IMR-90 (cell line): ENCODE data around the gene TBCD. TPM values are rescaled to one million over a fixed set of nuclear protein-coding genes. Genes with fewer than 3 reads are reported as not detected.

ENCODE experiments used
- ATAC-seq: fragments of 200-7000 bp; cut with Tn5 transposase; 2 replicates; pipeline ENCODE4 v1.9.1; 2020; ENCODE audit warnings: low read depth, mild to moderate bottlenecking, moderate library complexity
- BruUV-seq: library from RNA; stranded (reverse); fragments of 400-500 nt; replicated peaks from 2 replicates; lab custom pipeline; 2021; lab: Mats Ljungman, UMichigan
- CTCF ChIA-PET: fragments of 300-600 bp; formaldehyde crosslinking; extraction: SDS; loops from one replicate; lab custom pipeline; 2021; ENCODE audit warnings: antibody characterized with exemption; lab: Yijun Ruan, JAX
- POLR2A ChIA-PET: fragments of 300-600 bp; sonication (Branson Sonifier 250); formaldehyde crosslinking; loops from one replicate; lab custom pipeline; 2022; ENCODE audit warnings: antibody characterized with exemption; ENCODE audit not compliant: unreplicated experiment; lab: Charles Lee
- DNase-seq: peaks from one replicate; pipeline ENCODE4 v3.0.0; 2013
- H2AFZ ChIP-seq: replicated peaks from 2 replicates; pipeline ENCODE3; 2013; ENCODE audit warnings: low read length, mild to moderate bottlenecking; ENCODE audit not compliant: poor library complexity
- H2AK5ac ChIP-seq: 2 replicates; pipeline ENCODE4 v1.6.1; 2013; ENCODE audit warnings: low read depth, low read length, inconsistent platforms
- H2AK9ac ChIP-seq: replicated peaks from 2 replicates; pipeline ENCODE3; 2013; ENCODE audit warnings: mild to moderate bottlenecking, low read depth, low read length, moderate library complexity; ENCODE audit not compliant: poor library complexity
- H2BK120ac ChIP-seq: 2 replicates; pipeline ENCODE4 v1.6.1; 2013; ENCODE audit warnings: low read depth, low read length, inconsistent platforms
- H2BK15ac ChIP-seq: 3 replicates; pipeline ENCODE4 v1.6.1; 2013; ENCODE audit warnings: low read depth, low read length, inconsistent platforms
- H2BK20ac ChIP-seq: 2 replicates; pipeline ENCODE4 v1.6.1; 2013; ENCODE audit warnings: low read depth, mild to moderate bottlenecking, inconsistent platforms, low read length, moderate library complexity
- H2BK5ac ChIP-seq: 2 replicates; pipeline ENCODE4 v1.6.1; 2013; ENCODE audit warnings: mild to moderate bottlenecking, low read depth, low read length, inconsistent platforms; ENCODE audit not compliant: poor library complexity, severe bottlenecking
- H3K14ac ChIP-seq: replicated peaks from 2 replicates; pipeline ENCODE4 v1.6.1; 2013; ENCODE audit warnings: low read depth, low read length, inconsistent platforms
- H3K18ac ChIP-seq: 2 replicates; pipeline ENCODE4 v1.6.1; 2013; ENCODE audit warnings: low read depth, low read length, control low read depth
- H3K23ac ChIP-seq: 2 replicates; pipeline ENCODE4 v1.6.1; 2013; ENCODE audit warnings: low read depth, low read length, inconsistent platforms
- H3K27ac ChIP-seq: 2 replicates; pipeline ENCODE4 v1.5.1; 2013; ENCODE audit warnings: mild to moderate bottlenecking, control low read depth, low read length; ENCODE audit not compliant: insufficient read depth
- H3K27me3 ChIP-seq: 2 replicates; pipeline ENCODE4 v1.6.1; 2013; ENCODE audit warnings: low read length; ENCODE audit not compliant: control insufficient read depth, insufficient read depth
- H3K36me3 ChIP-seq: 2 replicates; pipeline ENCODE4 v1.6.1; 2013; ENCODE audit warnings: low read length, mixed read lengths; ENCODE audit not compliant: control insufficient read depth, insufficient read depth
- H3K4ac ChIP-seq: 2 replicates; pipeline ENCODE4 v1.6.1; 2013; ENCODE audit warnings: low read depth, low read length, inconsistent platforms
- H3K4me1 ChIP-seq: 2 replicates; pipeline ENCODE4 v1.6.1; 2013; ENCODE audit warnings: low read length, mixed read lengths; ENCODE audit not compliant: control insufficient read depth, insufficient read depth
- H3K4me2 ChIP-seq: 2 replicates; pipeline ENCODE4 v1.6.1; 2013; ENCODE audit warnings: low read depth, mild to moderate bottlenecking, control low read depth, low read length, moderate library complexity
- H3K4me3 ChIP-seq: 2 replicates; pipeline ENCODE4 v1.5.1; 2013; ENCODE audit warnings: low read depth, mild to moderate bottlenecking, control low read depth, low read length, moderate library complexity; ENCODE audit not compliant: insufficient read depth
- H3K56ac ChIP-seq: 2 replicates; pipeline ENCODE4 v1.6.1; 2013; ENCODE audit warnings: low read length, inconsistent platforms; ENCODE audit not compliant: insufficient read depth; ENCODE audit errors: extremely low read depth
- H3K79me1 ChIP-seq, 2 experiments: 2 replicates each; pipeline ENCODE4 v1.6.1; 2013; ENCODE audit warnings: low read length in 2 of 2, inconsistent platforms in 1 of 2, low read depth in 1 of 2
- H3K9ac ChIP-seq: 2 replicates; pipeline ENCODE4 v1.6.1; 2013; ENCODE audit warnings: low read depth, low read length, control low read depth
- H3K9me1 ChIP-seq: 2 replicates; pipeline ENCODE4 v1.6.1; 2013; ENCODE audit warnings: low read length, inconsistent platforms; ENCODE audit not compliant: insufficient read depth
- H3K9me3 ChIP-seq: 2 replicates; pipeline ENCODE4 v1.6.1; 2013; ENCODE audit warnings: low read length; ENCODE audit not compliant: control insufficient read depth, insufficient read depth
- H4K20me1 ChIP-seq: 2 replicates; pipeline ENCODE4 v1.6.1; 2013; ENCODE audit warnings: low read length, inconsistent platforms; ENCODE audit not compliant: insufficient read depth
- H4K5ac ChIP-seq: 2 replicates; pipeline ENCODE4 v1.6.1; 2013; ENCODE audit warnings: mild to moderate bottlenecking, low read depth, low read length, control low read depth
- H4K8ac ChIP-seq, 2 experiments: 2 replicates each; pipeline ENCODE4 v1.6.1; 2013; ENCODE audit warnings: low read depth in 2 of 2, low read length in 2 of 2, control low read depth in 1 of 2, inconsistent platforms in 1 of 2
- H4K91ac ChIP-seq: 2 replicates; pipeline ENCODE4 v1.6.1; 2013; ENCODE audit warnings: low read depth, low read length, inconsistent platforms; ENCODE audit not compliant: insufficient read depth
- CEBPB ChIP-seq: IDR thresholded peaks from 2 replicates; pipeline ENCODE4 v1.6.1; 2012; ENCODE audit warnings: low read depth, low read length, improper control_type of control experiment
- CHD1 ChIP-seq: IDR thresholded peaks from 2 replicates; pipeline ENCODE4 v1.6.1; 2012; ENCODE audit warnings: low read depth, low read length, improper control_type of control experiment
- MAFK ChIP-seq: IDR thresholded peaks from 2 replicates; pipeline ENCODE4 v1.6.1; 2012; ENCODE audit warnings: low read depth, low read length, improper control_type of control experiment
- MAZ ChIP-seq: IDR thresholded peaks from 2 replicates; pipeline ENCODE4 v1.6.1; 2012; ENCODE audit warnings: low read depth, mild to moderate bottlenecking, low read length, improper control_type of control experiment, moderate library complexity, borderline replicate concordance
- POLR2A ChIP-seq: IDR thresholded peaks from 2 replicates; pipeline ENCODE4 v1.6.1; 2012; ENCODE audit warnings: mild to moderate bottlenecking, low read depth, low read length
- RAD21 ChIP-seq: IDR thresholded peaks from 2 replicates; pipeline ENCODE4 v1.6.1; 2012; ENCODE audit warnings: low read length, improper control_type of control experiment
- RCOR1 ChIP-seq: IDR thresholded peaks from 2 replicates; pipeline ENCODE4 v1.6.1; 2012; ENCODE audit warnings: mild to moderate bottlenecking, low read length, improper control_type of control experiment; ENCODE audit not compliant: insufficient replicate concordance
- RFX5 ChIP-seq: IDR thresholded peaks from 2 replicates; pipeline ENCODE4 v1.8.0; 2012; ENCODE audit warnings: low read depth, mild to moderate bottlenecking, low read length, moderate library complexity
- WGBS, 2 experiments: methylation state at CpG; one replicate each; pipeline versions ENCODE4 v1.1.5 to v1.1.7; 2013; ENCODE audit warnings: missing lambda C conversion rate in 2 of 2; ENCODE audit not compliant: insufficient read length in 1 of 2; ENCODE audit errors: extremely low coverage in 2 of 2; 5-methylcytosine and 5-hydroxymethylcytosine counted together
- dilution Hi-C: fragments of 300-500 bp; cut with HindIII; formaldehyde crosslinking; loops from one replicate; pipeline ENCODE4 v1.14.3; 2018; ENCODE audit warnings: low sequenced_read_pairs; ENCODE audit not compliant: unreplicated experiment
- in situ Hi-C: fragments of 300-500 bp; cut with MboI; formaldehyde crosslinking; loops from 3 replicates; pipeline ENCODE4 v1.14.3; 2019; ENCODE audit warnings: low sequenced_read_pairs, inconsistent platforms, mixed read lengths
- intact Hi-C: fragments of 100-400 bp; cut with micrococcal nuclease; formaldehyde crosslinking; loops from 2 replicates; pipeline ENCODE4 v1.10.0; 2022
- polyA plus RNA-seq, 3 experiments: library from polyadenylated mRNA; depleted of rRNA; stranded (reverse); fragments of >200 nt; gene quantifications; 2 replicates each; pipeline ENCODE4 v1.2.3, GENCODE V29; 2012; ENCODE audit warnings: low replicate concordance in 1 of 3
- total RNA-seq: library from RNA; depleted of rRNA; stranded (reverse); fragments of >200 nt; gene quantifications from 2 replicates; pipeline ENCODE4 v1.2.3, GENCODE V29; 2012
- TF ChIP-seq, protein P1 (sequence below): conservative IDR thresholded peaks from 2 replicates; pipeline ENCODE4 v1.5.1; 2012; ENCODE audit warnings: mild to moderate bottlenecking, low read depth, low read length, improper control_type of control experiment
- TF ChIP-seq, protein P2 (sequence below): fragments of 150-350 bp; IDR thresholded peaks from 2 replicates; pipeline ENCODE4 v1.6.1; 2017; ENCODE audit warnings: mild to moderate bottlenecking, antibody characterized with exemption, low read length, low read depth

TBCD gene
- total and polyA plus RNA-seq, 2 of the 4 experiments (the other 2 are of a cell fraction): 21.9 to 54.5 TPM

DNA sequence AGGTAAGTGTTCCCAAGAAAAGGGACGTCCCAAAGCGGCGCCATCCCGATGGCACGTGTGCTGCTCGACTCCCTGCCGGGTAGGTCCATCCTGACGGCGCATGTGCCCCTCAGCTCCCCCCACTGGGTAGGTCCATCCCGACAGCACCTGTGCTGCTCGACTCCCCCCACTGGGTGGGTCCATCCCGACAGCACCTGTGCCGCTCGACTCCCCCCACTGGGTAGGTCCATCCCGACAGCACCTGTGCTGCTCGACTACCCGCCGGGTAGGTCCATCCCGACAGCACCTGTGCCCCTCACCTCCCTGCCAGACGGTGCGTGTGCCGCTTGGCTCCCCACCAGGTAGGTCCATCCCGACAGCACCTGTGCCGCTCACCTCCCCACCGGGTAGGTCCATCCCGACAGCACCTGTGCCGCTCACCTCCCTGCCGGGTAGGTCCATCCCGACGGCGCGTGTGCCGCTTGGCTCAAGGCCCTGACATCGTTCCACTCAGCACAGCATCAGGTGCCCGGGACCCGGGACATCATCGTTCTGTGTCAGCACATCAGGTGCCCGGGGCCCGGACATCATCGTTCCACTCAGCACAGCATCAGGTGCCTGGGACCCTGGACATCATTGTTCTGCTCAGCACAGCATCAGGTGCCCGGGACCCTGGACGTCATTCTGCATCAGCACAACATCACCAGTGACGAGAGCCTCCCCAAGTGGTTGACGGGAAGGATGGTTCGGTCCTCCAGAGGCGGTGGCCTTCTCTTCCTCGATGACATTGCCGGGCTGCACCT is 22.2 kb upstream of the TBCD start:
- Histone ChIP-seq H2AFZ (no peak overlapping the region), H3K4me1 (no peaks in the 10 kb centered on the region), H2BK120ac (no peak overlapping the region), H3K4me2 (no peak overlapping the region), H3K4ac (no peak overlapping the region), H2AK5ac (no peak overlapping the region), H2BK20ac (no peak overlapping the region), H3K23ac (no peak overlapping the region), H3K4me3 (no peak overlapping the region), H4K20me1 (no peaks in the 10 kb centered on the region), H4K91ac (no peak overlapping the region), H3K9me3 (peaks cover 8% of the 10 kb centered on the region), H3K79me1 (no peaks in the 10 kb centered on the region; a peak in 1 of 4 replicates), H2BK15ac (no peak overlapping the region), H3K9ac (no peak overlapping the region), H4K8ac (no peak overlapping the region), H3K56ac (no peak overlapping the region), H3K36me3 (peaks cover 26% of the 10 kb centered on the region), H3K14ac (no peak overlapping the region), H3K27me3 (no peaks in the 10 kb centered on the region), H3K27ac (no peak overlapping the region), H3K18ac (no peak overlapping the region), H3K9me1 (no peaks in the 10 kb centered on the region), H4K5ac (no peak overlapping the region), H2BK5ac (no peak overlapping the region), H2AK9ac (peak overlapping the region; percentile 55)
- ATAC-seq (no peak), DNase-seq (no peak)
- in situ Hi-C loops (no loop called here), intact Hi-C loops (no loop called here), dilution Hi-C loops (no loop called here)
- no peak for TF ChIP-seq RFX5
- TF ChIP-seq, protein P1, sequence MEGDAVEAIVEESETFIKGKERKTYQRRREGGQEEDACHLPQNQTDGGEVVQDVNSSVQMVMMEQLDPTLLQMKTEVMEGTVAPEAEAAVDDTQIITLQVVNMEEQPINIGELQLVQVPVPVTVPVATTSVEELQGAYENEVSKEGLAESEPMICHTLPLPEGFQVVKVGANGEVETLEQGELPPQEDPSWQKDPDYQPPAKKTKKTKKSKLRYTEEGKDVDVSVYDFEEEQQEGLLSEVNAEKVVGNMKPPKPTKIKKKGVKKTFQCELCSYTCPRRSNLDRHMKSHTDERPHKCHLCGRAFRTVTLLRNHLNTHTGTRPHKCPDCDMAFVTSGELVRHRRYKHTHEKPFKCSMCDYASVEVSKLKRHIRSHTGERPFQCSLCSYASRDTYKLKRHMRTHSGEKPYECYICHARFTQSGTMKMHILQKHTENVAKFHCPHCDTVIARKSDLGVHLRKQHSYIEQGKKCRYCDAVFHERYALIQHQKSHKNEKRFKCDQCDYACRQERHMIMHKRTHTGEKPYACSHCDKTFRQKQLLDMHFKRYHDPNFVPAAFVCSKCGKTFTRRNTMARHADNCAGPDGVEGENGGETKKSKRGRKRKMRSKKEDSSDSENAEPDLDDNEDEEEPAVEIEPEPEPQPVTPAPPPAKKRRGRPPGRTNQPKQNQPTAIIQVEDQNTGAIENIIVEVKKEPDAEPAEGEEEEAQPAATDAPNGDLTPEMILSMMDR: no peak
- TF ChIP-seq CHD1: no peak
- TF ChIP-seq CEBPB: no peak
- TF ChIP-seq MAZ: no peak
- TF ChIP-seq, protein P2, sequence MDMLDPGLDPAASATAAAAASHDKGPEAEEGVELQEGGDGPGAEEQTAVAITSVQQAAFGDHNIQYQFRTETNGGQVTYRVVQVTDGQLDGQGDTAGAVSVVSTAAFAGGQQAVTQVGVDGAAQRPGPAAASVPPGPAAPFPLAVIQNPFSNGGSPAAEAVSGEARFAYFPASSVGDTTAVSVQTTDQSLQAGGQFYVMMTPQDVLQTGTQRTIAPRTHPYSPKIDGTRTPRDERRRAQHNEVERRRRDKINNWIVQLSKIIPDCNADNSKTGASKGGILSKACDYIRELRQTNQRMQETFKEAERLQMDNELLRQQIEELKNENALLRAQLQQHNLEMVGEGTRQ: no peak
- no peak for TF ChIP-seq MAFK
- TF ChIP-seq RCOR1: no peak
- TF ChIP-seq RAD21: no peak
- TF ChIP-seq POLR2A: no peak
- BruUV-seq: no TSS peak
- 89% methylated on average over 34 of the region's 48 CpGs; no CpG with 5 or more reads in 1 of the 2 experiments for WGBS, 2 experiments
- CTCF ChIA-PET: no interaction called here
- POLR2A ChIA-PET: no interaction called here
